IMR-90 (cell line): ENCODE data around the gene KRTAP12-2.

Experiments used
- BHLHE40 ChIP-seq: fragments of 150-350 bp; IDR thresholded peaks from 2 replicates; pipeline ENCODE4 v1.6.1; 2016; ENCODE audit warnings: mild to moderate bottlenecking, low read depth, low read length
- CEBPB ChIP-seq: IDR thresholded peaks from 2 replicates; pipeline ENCODE4 v1.6.1; 2012; ENCODE audit warnings: low read depth, low read length, improper control_type of control experiment
- CTCF ChIP-seq: conservative IDR thresholded peaks from 2 replicates; pipeline ENCODE4 v1.5.1; 2012; ENCODE audit warnings: mild to moderate bottlenecking, low read depth, low read length, improper control_type of control experiment
- FOS ChIP-seq: fragments of 150-350 bp; IDR thresholded peaks from 2 replicates; pipeline ENCODE4 v1.6.1; 2016; ENCODE audit warnings: low read depth, low read length
- MXI1 ChIP-seq: IDR thresholded peaks from 2 replicates; pipeline ENCODE4 v1.6.1; 2012; ENCODE audit warnings: low read depth, mild to moderate bottlenecking, low read length, moderate library complexity, borderline replicate concordance
- NFE2L2 ChIP-seq: fragments of 150-350 bp; IDR thresholded peaks from 2 replicates; pipeline ENCODE4 v1.6.1; 2016; ENCODE audit warnings: low read depth, mild to moderate bottlenecking, low read length
- POLR2A ChIP-seq: IDR thresholded peaks from 2 replicates; pipeline ENCODE4 v1.6.1; 2012; ENCODE audit warnings: mild to moderate bottlenecking, low read depth, low read length
- RAD21 ChIP-seq: IDR thresholded peaks from 2 replicates; pipeline ENCODE4 v1.6.1; 2012; ENCODE audit warnings: low read length, improper control_type of control experiment
- RCOR1 ChIP-seq: IDR thresholded peaks from 2 replicates; pipeline ENCODE4 v1.6.1; 2012; ENCODE audit warnings: mild to moderate bottlenecking, low read length, improper control_type of control experiment; ENCODE audit not compliant: insufficient replicate concordance
- RFX5 ChIP-seq: IDR thresholded peaks from 2 replicates; pipeline ENCODE4 v1.8.0; 2012; ENCODE audit warnings: low read depth, mild to moderate bottlenecking, low read length, moderate library complexity
- SMC3 ChIP-seq: fragments of 150-350 bp; IDR thresholded peaks from 2 replicates; pipeline ENCODE4 v1.6.1; 2016; ENCODE audit warnings: low read depth, mild to moderate bottlenecking, antibody characterized with exemption, low read length, moderate library complexity
- USF2 ChIP-seq: fragments of 150-350 bp; IDR thresholded peaks from 2 replicates; pipeline ENCODE4 v1.6.1; 2017; ENCODE audit warnings: mild to moderate bottlenecking, antibody characterized with exemption, low read length, low read depth
- TF ChIP-seq, protein P1 (sequence below): fragments of 150-350 bp; IDR thresholded peaks from 2 replicates; pipeline ENCODE4 v1.6.1; 2016; ENCODE audit warnings: low read depth, mild to moderate bottlenecking, low read length, moderate library complexity, borderline replicate concordance

- TF ChIP-seq POLR2A (no peak), CTCF (no peak), CEBPB (no peak), RFX5 (no peak), RAD21 (no peak), RCOR1 (no peak), SMC3 (no peak), FOS (no peak), USF2 (no peak), NFE2L2 (no peak), BHLHE40 (no peak), MXI1 (no peak)
- TF ChIP-seq, protein P1, sequence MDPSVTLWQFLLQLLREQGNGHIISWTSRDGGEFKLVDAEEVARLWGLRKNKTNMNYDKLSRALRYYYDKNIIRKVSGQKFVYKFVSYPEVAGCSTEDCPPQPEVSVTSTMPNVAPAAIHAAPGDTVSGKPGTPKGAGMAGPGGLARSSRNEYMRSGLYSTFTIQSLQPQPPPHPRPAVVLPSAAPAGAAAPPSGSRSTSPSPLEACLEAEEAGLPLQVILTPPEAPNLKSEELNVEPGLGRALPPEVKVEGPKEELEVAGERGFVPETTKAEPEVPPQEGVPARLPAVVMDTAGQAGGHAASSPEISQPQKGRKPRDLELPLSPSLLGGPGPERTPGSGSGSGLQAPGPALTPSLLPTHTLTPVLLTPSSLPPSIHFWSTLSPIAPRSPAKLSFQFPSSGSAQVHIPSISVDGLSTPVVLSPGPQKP, result no peak
These were observed 20.9 kb upstream of the KRTAP12-2 start for GRCh38 chr21:44687671-44688070.
